ENCODE measurements around the gene UBQLN1.

DNA sequence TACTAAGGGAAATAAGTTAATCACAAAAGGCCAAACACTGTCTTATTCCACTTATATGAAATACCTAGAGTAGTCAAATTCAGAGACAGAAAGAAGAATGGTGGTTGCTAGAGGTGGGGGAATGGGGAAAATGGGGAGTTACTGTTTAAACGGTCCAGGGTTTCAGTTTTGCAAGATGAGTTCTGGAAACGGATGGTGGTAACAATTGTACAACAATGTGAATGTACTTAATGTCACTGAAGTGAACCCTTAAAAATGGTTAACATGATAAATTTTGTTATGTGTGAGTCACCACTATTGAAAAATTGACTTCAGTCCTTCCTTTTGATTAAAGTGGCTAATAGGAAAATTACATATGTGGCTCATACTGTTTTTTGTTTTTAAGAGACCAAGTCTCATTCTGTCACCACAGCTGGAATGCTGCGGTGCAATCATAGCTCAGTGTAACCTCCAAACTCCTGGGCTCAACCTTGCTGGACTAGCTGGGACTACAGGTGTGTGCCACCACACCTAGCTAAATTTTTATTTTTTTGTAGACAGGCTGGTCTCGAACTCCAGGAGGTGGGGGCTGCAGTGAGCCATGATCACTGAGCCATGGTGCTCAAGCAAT lies 8.7 kb downstream of the UBQLN1 start:
- TF ChIP-seq, protein P1, sequence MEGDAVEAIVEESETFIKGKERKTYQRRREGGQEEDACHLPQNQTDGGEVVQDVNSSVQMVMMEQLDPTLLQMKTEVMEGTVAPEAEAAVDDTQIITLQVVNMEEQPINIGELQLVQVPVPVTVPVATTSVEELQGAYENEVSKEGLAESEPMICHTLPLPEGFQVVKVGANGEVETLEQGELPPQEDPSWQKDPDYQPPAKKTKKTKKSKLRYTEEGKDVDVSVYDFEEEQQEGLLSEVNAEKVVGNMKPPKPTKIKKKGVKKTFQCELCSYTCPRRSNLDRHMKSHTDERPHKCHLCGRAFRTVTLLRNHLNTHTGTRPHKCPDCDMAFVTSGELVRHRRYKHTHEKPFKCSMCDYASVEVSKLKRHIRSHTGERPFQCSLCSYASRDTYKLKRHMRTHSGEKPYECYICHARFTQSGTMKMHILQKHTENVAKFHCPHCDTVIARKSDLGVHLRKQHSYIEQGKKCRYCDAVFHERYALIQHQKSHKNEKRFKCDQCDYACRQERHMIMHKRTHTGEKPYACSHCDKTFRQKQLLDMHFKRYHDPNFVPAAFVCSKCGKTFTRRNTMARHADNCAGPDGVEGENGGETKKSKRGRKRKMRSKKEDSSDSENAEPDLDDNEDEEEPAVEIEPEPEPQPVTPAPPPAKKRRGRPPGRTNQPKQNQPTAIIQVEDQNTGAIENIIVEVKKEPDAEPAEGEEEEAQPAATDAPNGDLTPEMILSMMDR (IDR thresholded peaks at IDR 0.05; ENCODE audit: poor library complexity, severe bottlenecking), result no peak
- no peak for TF ChIP-seq POLR2AphosphoS5 (IDR thresholded peaks at IDR 0.05)
- TF ChIP-seq SMC3 (conservative IDR thresholded peaks at IDR 0.05; ENCODE audit: poor library complexity), result no peak
- TF ChIP-seq EZH2 (IDR thresholded peaks at IDR 0.05; ENCODE audit: borderline replicate concordance, insufficient read depth, low read length, poor library complexity, severe bottlenecking), result no peak
- TF ChIP-seq EP300 (conservative IDR thresholded peaks at IDR 0.05; ENCODE audit: poor library complexity, severe bottlenecking), result no peak
- no peak for TF ChIP-seq RAD21 (conservative IDR thresholded peaks at IDR 0.05)
- no peak for TF ChIP-seq REST (IDR thresholded peaks at IDR 0.05; ENCODE audit: borderline replicate concordance)
- TF ChIP-seq TAF1 (IDR thresholded peaks at IDR 0.05; ENCODE audit: low read depth), result no peak
